ENCODE data around the gene SLC12A9.

SLC12A9 gene

GRCh38 chr7:100874577-100875355, 22.3 kb downstream of the SLC12A9 start, which contains the start of gene SRRT (continued):
- no peak for TF ChIP-seq ZNF114 (tag by site-specific recombination; IDR thresholded peaks at IDR 0.05)
- peak; percentile 43 for TF ChIP-seq ZFP69B (tag by site-specific recombination; IDR thresholded peaks at IDR 0.05)
- TF ChIP-seq OVOL3 (tag by site-specific recombination; IDR thresholded peaks at IDR 0.05): peak; percentile 100
- peak; percentile 86 for TF ChIP-seq ZBTB17 (tag by site-specific recombination; IDR thresholded peaks at IDR 0.05)
- no peak for TF ChIP-seq ZNF677 (tag by site-specific recombination; IDR thresholded peaks at IDR 0.05)
- 0 out of 2 replicates have a peak, but pooled peaks have one; percentile 37 for TF ChIP-seq ZNF600 (tag by site-specific recombination; IDR thresholded peaks at IDR 0.05)
- TF ChIP-seq ZBTB49 (tag by site-specific recombination; IDR thresholded peaks at IDR 0.05; ENCODE audit: low read depth): no peak
- TF ChIP-seq ZNF280C (tag by site-specific recombination; IDR thresholded peaks at IDR 0.05): no peak
- TF ChIP-seq ZNF391 (tag by site-specific recombination; IDR thresholded peaks at IDR 0.05; ENCODE audit: borderline replicate concordance, low read depth): no peak; the same call in 1 of the 2 replicates
- peak; percentile 95 for TF ChIP-seq SP2 (tag by site-specific recombination; IDR thresholded peaks at IDR 0.05)
- TF ChIP-seq MYNN (tag by site-specific recombination; IDR thresholded peaks at IDR 0.05; ENCODE audit: borderline replicate concordance): no peak
- no peak for TF ChIP-seq GFI1B (tag by site-specific recombination; IDR thresholded peaks at IDR 0.05)
- peak; percentile 96 for TF ChIP-seq PRDM10 (tag by site-specific recombination; IDR thresholded peaks at IDR 0.05)
- no peak for TF ChIP-seq ZNF623 (tag by site-specific recombination; IDR thresholded peaks at IDR 0.05)
- peak; percentile 99 for TF ChIP-seq KLF8 (tag by site-specific recombination; IDR thresholded peaks at IDR 0.05)
- peak; percentile 64 for TF ChIP-seq ZBTB8A (tag by site-specific recombination; IDR thresholded peaks at IDR 0.05)
- 0 out of 2 replicates have a peak, but pooled peaks have one; percentile 55 for TF ChIP-seq ZNF580 (tag by site-specific recombination; IDR thresholded peaks at IDR 0.05)
- TF ChIP-seq ZNF529 (tag by site-specific recombination; IDR thresholded peaks at IDR 0.05; ENCODE audit: insufficient replicate concordance): no peak
- TF ChIP-seq ZNF221 (tag by site-specific recombination; IDR thresholded peaks at IDR 0.05; ENCODE audit: borderline replicate concordance): no peak
- peak; percentile 85 for TF ChIP-seq ZNF660 (tag by site-specific recombination; IDR thresholded peaks at IDR 0.05)
- TF ChIP-seq TSHZ1 (tag by site-specific recombination; IDR thresholded peaks at IDR 0.05; ENCODE audit: borderline replicate concordance): no peak
- peak; percentile 94; the same call in 1 of the 2 replicates for TF ChIP-seq ZNF501 (tag by site-specific recombination; IDR thresholded peaks at IDR 0.05)
- no peak for TF ChIP-seq ZNF488 (tag by site-specific recombination; IDR thresholded peaks at IDR 0.05)
- peak; percentile 64; the same call in 1 of the 2 replicates for TF ChIP-seq GLI4 (tag by site-specific recombination; IDR thresholded peaks at IDR 0.05)
- peak; percentile 93 for TF ChIP-seq ZEB2 (tag by site-specific recombination; IDR thresholded peaks at IDR 0.05)
- no peak for TF ChIP-seq ZNF776 (tag by site-specific recombination; IDR thresholded peaks at IDR 0.05; ENCODE audit: borderline replicate concordance)
- peak; percentile 57 for TF ChIP-seq WT1 (tag by site-specific recombination; IDR thresholded peaks at IDR 0.05)
